Trophoblast cell (in vitro differentiated cells and primary cell): Measurements from ENCODE around the gene FGD5.
A peak's percentile ranks its signal among the peaks of the same experiment; 100 is the strongest.

Source experiments
- DNase-seq, 2 donors: peaks; one replicate each; pipeline ENCODE4 v3.0.0-alpha.2; 2016
- H2AFZ ChIP-seq: 2 replicates; pipeline ENCODE4 v1.6.1; 2013; ENCODE audit warnings: low read length, moderate library complexity, mild to moderate bottlenecking; ENCODE audit not compliant: insufficient read depth, poor library complexity
- H2AK5ac ChIP-seq: 2 replicates; pipeline ENCODE4 v1.6.1; 2013; ENCODE audit warnings: mild to moderate bottlenecking, low read length
- H2BK120ac ChIP-seq: 2 replicates; pipeline ENCODE4 v1.6.1; 2013; ENCODE audit warnings: low read length, mild to moderate bottlenecking, moderate library complexity; ENCODE audit not compliant: insufficient read depth, poor library complexity
- H2BK12ac ChIP-seq: 2 replicates; pipeline ENCODE4 v1.6.1; 2013; ENCODE audit warnings: mild to moderate bottlenecking, low read length, moderate library complexity
- H2BK5ac ChIP-seq: 2 replicates; pipeline ENCODE4 v1.6.1; 2013; ENCODE audit warnings: low read length, low read depth, moderate library complexity, mild to moderate bottlenecking; ENCODE audit not compliant: poor library complexity
- H3K14ac ChIP-seq: 2 replicates; pipeline ENCODE4 v1.6.1; 2013; ENCODE audit warnings: mild to moderate bottlenecking, low read length
- H3K18ac ChIP-seq: 2 replicates; pipeline ENCODE4 v1.6.1; 2013; ENCODE audit warnings: mild to moderate bottlenecking, low read length
- H3K23ac ChIP-seq: 2 replicates; pipeline ENCODE4 v1.6.1; 2013; ENCODE audit warnings: low read length
- H3K27ac ChIP-seq: 2 replicates; pipeline ENCODE4 v1.5.1; 2013; ENCODE audit warnings: low read depth, mild to moderate bottlenecking, inconsistent platforms, low read length, moderate library complexity
- H3K27me3 ChIP-seq: 2 replicates; pipeline ENCODE4 v1.6.1; 2013; ENCODE audit warnings: inconsistent platforms, mild to moderate bottlenecking, low read length, moderate library complexity; ENCODE audit not compliant: insufficient read depth
- H3K36me3 ChIP-seq, 2 experiments: 1 replicate in 1 of 2; 2 replicates in 1 of 2; pipeline ENCODE4 v1.6.1; 2013; ENCODE audit warnings: low read length in 2 of 2, mild to moderate bottlenecking in 2 of 2, moderate library complexity in 1 of 2; ENCODE audit not compliant: insufficient read depth in 2 of 2, control insufficient read depth in 1 of 2
- H3K4ac ChIP-seq: 2 replicates; pipeline ENCODE4 v1.6.1; 2013; ENCODE audit warnings: low read depth, mild to moderate bottlenecking, low read length, moderate library complexity
- H3K4me1 ChIP-seq, 2 experiments: 1 replicate in 1 of 2; 2 replicates in 1 of 2; pipeline ENCODE4 v1.6.1; 2013; ENCODE audit warnings: low read length in 2 of 2, mild to moderate bottlenecking in 2 of 2, moderate library complexity in 1 of 2; ENCODE audit not compliant: insufficient read depth in 2 of 2, control insufficient read depth in 1 of 2
- H3K4me2 ChIP-seq: 2 replicates; pipeline ENCODE4 v1.6.1; 2013; ENCODE audit warnings: inconsistent platforms, mild to moderate bottlenecking, low read length, moderate library complexity
- H3K4me3 ChIP-seq: 2 replicates; pipeline ENCODE4 v1.5.1; 2013; ENCODE audit warnings: mild to moderate bottlenecking, low read depth, low read length, inconsistent platforms
- H3K79me1 ChIP-seq: one replicate; pipeline ENCODE4 v1.6.1; 2013; ENCODE audit warnings: low read length
- H3K79me2 ChIP-seq: 2 replicates; pipeline ENCODE4 v1.6.1; 2013; ENCODE audit warnings: low read length, mild to moderate bottlenecking; ENCODE audit not compliant: control insufficient read depth, insufficient read depth, poor library complexity
- H3K9ac ChIP-seq: 2 replicates; pipeline ENCODE4 v1.6.1; 2013; ENCODE audit warnings: mild to moderate bottlenecking, low read length
- H3K9me3 ChIP-seq: 2 replicates; pipeline ENCODE4 v1.6.1; 2013; ENCODE audit warnings: low read depth, mild to moderate bottlenecking, control low read depth, inconsistent platforms, low read length; ENCODE audit not compliant: insufficient read depth
- H4K12ac ChIP-seq: 2 replicates; pipeline ENCODE4 v1.6.1; 2013; ENCODE audit warnings: low read depth, mild to moderate bottlenecking, low read length, moderate library complexity
- H4K8ac ChIP-seq: 2 replicates; pipeline ENCODE4 v1.6.1; 2013; ENCODE audit warnings: low read depth, mild to moderate bottlenecking, low read length, moderate library complexity
- H4K91ac ChIP-seq: one replicate; pipeline ENCODE4 v1.6.1; 2013; ENCODE audit warnings: low read depth, mild to moderate bottlenecking, low read length, moderate library complexity
- WGBS: extraction: QIAGEN DNeasy Blood & Tissue Kit; methylation state at CpG from one replicate; pipeline ENCODE4 v1.1.7; 2013; ENCODE audit warnings: missing lambda C conversion rate; ENCODE audit not compliant: insufficient read length, insufficient coverage; ENCODE audit errors: extremely low coverage; 5-methylcytosine and 5-hydroxymethylcytosine counted together

Gene FGD5

DNA sequence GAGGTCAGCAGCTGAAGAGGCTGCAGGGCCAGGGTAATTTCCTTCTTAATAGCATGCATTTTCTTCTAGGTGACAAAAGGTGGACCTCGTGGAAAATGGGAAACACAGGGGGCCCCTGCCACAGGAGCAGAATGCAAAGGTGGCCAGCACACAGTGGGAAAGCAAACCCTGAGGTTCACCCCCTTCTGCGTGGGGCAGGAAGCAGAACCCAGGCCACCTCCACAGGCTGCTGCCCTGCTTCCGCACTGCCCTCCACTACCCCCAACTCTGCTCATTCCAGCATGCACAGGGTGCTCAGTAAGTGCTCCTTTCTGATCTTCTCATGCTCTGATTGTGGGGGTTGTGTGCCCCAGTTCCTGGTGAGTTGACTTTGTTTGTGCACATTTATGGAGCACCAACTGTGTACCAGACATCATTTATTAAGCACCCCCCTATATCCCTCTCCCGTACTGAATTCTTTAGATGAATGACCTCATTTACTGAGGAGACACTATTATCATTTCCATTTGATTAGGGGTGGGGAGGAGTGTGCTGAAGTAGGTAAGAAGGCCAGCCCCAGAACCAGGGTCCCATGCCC is 12.7 kb upstream of the FGD5 start:
- H3K79me1 ChIP-seq: peaks cover 3% of the 10 kb centered on the region
- H3K4me2 ChIP-seq: no peak overlapping the region
- H2BK120ac ChIP-seq: no peak overlapping the region
- H3K4me3 ChIP-seq: no peak overlapping the region
- H3K4me1 ChIP-seq: peaks cover 13 to 20% of the 10 kb centered on the region in 2 experiments
- no peak overlapping the region for H3K4ac ChIP-seq
- H2AK5ac ChIP-seq: no peak overlapping the region
- H2AFZ ChIP-seq: no peak overlapping the region
- no peak overlapping the region for H3K9ac ChIP-seq
- no peak overlapping the region for H3K23ac ChIP-seq
- no peaks in the 10 kb centered on the region for H3K36me3 ChIP-seq
- H4K91ac ChIP-seq: no peak overlapping the region
- H2BK5ac ChIP-seq: no peak overlapping the region
- no peak overlapping the region for H4K8ac ChIP-seq
- no peak overlapping the region for H2BK12ac ChIP-seq
- no peak overlapping the region for H4K12ac ChIP-seq
- H3K79me2 ChIP-seq: peaks cover 2% of the 10 kb centered on the region
- H3K27me3 ChIP-seq: peaks cover 5% of the 10 kb centered on the region
- no peak overlapping the region for H3K18ac ChIP-seq
- DNase-seq: no peak
- H3K9me3 ChIP-seq: no peaks in the 10 kb centered on the region
- WGBS: no CpG with 5 or more reads among the region's 4 CpGs
- no peak overlapping the region for H3K27ac ChIP-seq
- no peak overlapping the region for H3K14ac ChIP-seq

DNA sequence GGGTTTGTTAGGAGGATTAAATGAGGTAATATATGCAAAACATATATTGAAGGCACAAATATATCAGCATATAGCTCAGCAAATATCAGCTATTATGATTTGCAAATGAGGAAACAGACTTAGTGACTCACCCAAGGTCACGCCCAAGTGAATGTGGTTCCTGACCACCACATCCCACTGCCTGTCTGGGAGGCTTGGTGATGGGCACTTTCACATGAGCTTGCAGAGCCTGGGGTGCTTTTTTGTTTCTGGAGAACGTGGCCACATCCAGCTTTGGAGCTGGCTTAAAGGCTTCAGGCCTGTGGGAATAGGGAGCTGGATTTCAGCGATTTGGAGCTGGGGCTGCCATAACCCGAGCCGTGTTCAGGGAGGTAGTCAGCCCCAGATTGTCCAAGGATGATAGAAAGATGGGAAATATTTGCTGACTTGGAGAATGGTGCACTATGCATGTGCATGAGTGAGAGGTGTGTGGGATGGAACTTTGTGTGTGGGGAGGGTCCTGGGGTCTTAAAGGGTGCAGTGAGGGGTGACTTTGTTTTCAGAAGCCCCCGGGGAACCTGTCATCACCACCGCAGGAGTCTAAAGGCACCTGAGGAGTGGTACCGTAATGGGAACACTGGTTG is 12.0 kb upstream of the FGD5 start:
- Histone ChIP-seq H3K4me1 (peaks cover 13 to 22% of the 10 kb centered on the region in 2 experiments), H3K23ac (no peak overlapping the region), H2BK120ac (no peak overlapping the region), H3K14ac (no peak overlapping the region), H3K79me2 (peaks cover 3% of the 10 kb centered on the region), H4K91ac (no peak overlapping the region), H3K4ac (no peak overlapping the region), H3K27ac (no peak overlapping the region), H4K8ac (no peak overlapping the region), H2BK12ac (no peak overlapping the region), H3K27me3 (peaks cover 6% of the 10 kb centered on the region), H2AFZ (no peak overlapping the region), H2BK5ac (no peak overlapping the region), H3K9ac (no peak overlapping the region), H2AK5ac (no peak overlapping the region), H3K18ac (no peak overlapping the region), H3K9me3 (no peaks in the 10 kb centered on the region), H3K79me1 (peaks cover 4% of the 10 kb centered on the region), H3K4me3 (no peak overlapping the region), H3K36me3 (no peaks in the 10 kb centered on the region), H4K12ac (no peak overlapping the region), H3K4me2 (no peak overlapping the region)
- DNase-seq: peak in 1 of 2 donors; percentile 16
- WGBS: no CpG with 5 or more reads among the region's 8 CpGs

GRCh38 chr3:14808025-14808424 is 10.7 kb upstream of the FGD5 start:
- Histone ChIP-seq H3K4me2 (no peak overlapping the region), H2BK12ac (no peak overlapping the region), H3K18ac (no peak overlapping the region), H4K91ac (no peak overlapping the region), H2BK5ac (no peak overlapping the region), H2AFZ (no peak overlapping the region), H3K79me1 (peaks cover 4% of the 10 kb centered on the region), H3K27ac (no peak overlapping the region), H2AK5ac (no peak overlapping the region), H3K4me1 (peaks cover 16 to 22% of the 10 kb centered on the region in 2 experiments), H3K14ac (no peak overlapping the region), H4K12ac (no peak overlapping the region), H3K27me3 (peaks cover 6% of the 10 kb centered on the region), H3K9me3 (no peaks in the 10 kb centered on the region), H3K36me3 (no peaks in the 10 kb centered on the region), H3K4ac (no peak overlapping the region), H4K8ac (no peak overlapping the region), H3K4me3 (no peak overlapping the region), H3K79me2 (peaks cover 3% of the 10 kb centered on the region), H2BK120ac (no peak overlapping the region), H3K23ac (no peak overlapping the region), H3K9ac (no peak overlapping the region)
- DNase-seq: no peak

DNA sequence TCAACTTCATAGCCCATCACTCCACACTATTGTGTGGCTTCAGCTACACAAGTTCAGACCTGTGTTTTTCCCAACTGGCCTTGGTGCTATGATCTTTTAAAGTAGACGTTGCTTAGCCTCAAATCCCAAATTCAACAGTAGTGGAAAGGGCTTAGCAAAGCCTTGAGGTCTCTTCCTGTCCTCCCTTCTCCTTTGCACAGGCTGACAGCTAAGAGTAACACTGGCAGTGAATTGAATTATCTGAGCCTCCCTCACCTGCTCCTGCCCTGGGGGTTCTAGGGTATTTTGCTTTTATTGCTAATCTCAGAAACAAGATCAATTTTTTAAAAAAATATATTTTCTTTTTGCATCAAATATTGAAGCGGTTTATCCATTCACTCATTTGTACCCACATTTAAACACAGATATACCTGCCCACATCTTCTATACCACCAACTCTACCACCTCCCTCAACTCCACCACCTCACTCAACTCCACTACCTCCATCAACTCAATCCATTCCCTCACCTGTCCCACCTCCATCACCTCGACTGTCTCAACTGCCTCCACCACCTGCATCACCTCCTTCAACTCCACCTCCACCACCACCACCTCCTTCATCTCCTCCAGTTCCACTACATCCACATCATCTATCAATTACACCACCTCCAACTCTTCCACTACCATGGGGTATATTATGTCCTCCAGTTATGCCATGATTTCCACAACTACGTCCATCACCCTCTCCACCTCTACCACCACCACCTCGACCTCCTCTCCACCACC is 10.1 kb upstream of the FGD5 start:
- Histone ChIP-seq H3K9me3 (no peaks in the 10 kb centered on the region), H3K27me3 (peaks cover 6% of the 10 kb centered on the region), H4K8ac (no peak overlapping the region), H4K12ac (no peak overlapping the region), H3K4me1 (peaks cover 16 to 22% of the 10 kb centered on the region in 2 experiments), H3K14ac (no peak overlapping the region), H2AFZ (no peak overlapping the region), H3K4ac (no peak overlapping the region), H3K18ac (no peak overlapping the region), H4K91ac (no peak overlapping the region), H3K4me2 (no peak overlapping the region), H2BK5ac (no peak overlapping the region), H3K36me3 (no peaks in the 10 kb centered on the region), H3K23ac (no peak overlapping the region), H3K79me2 (peaks cover 3% of the 10 kb centered on the region), H3K27ac (no peak overlapping the region), H2AK5ac (no peak overlapping the region), H3K9ac (no peak overlapping the region), H2BK12ac (no peak overlapping the region), H3K79me1 (peaks cover 4% of the 10 kb centered on the region), H3K4me3 (no peak overlapping the region), H2BK120ac (no peak overlapping the region)
- no CpG with 5 or more reads among the region's 5 CpGs for WGBS
- no peak for DNase-seq
